ENCODE results near the gene AGA.

GRCh38 chr4:177460460-177460859, 18.2 kb upstream of the AGA start:
- no peak for TF ChIP-seq GATA3 (IDR thresholded peaks at IDR 0.05; ENCODE audit: low read depth, low read length)
- TF ChIP-seq GATA2 (IDR thresholded peaks at IDR 0.05; ENCODE audit: low read depth, low read length), result no peak

All from SH-SY5Y (cell line).